Stimulated activated CD8-positive, alpha-beta memory T cell treated with anti-CD3 and anti-CD28 coated beads, Interleukin-15, amount 100 ng/mL, for 24 hours (primary cell): ENCODE measurements around the gene CD244.

ENCODE experiments used
- DNase-seq: peaks from one replicate; pipeline ENCODE4 v3.0.0-alpha.2; 2020; ENCODE audit warnings: low read depth

The CD244 gene

GRCh38 chr1:160844447-160845232 is 18.0 kb downstream of the CD244 start:
- no peak for DNase-seq

GRCh38 chr1:160841079-160841478 is 21.6 kb downstream of the CD244 start:
- no peak for DNase-seq

- DNase-seq: no peak
Measured at GRCh38 chr1:160839746-160840145, 22.9 kb downstream of the CD244 start.

GRCh38 chr1:160838888-160839287 is 23.8 kb downstream of the CD244 start:
- DNase-seq: no peak

- peak; percentile 44 for DNase-seq
Measured at GRCh38 chr1:160837558-160838205, 25.0 kb downstream of the CD244 start.

- DNase-seq: no peak
Measured at GRCh38 chr1:160836981-160837557, 25.6 kb downstream of the CD244 start.

- DNase-seq: no peak
Measured at GRCh38 chr1:160836561-160836960, 26.1 kb downstream of the CD244 start.

GRCh38 chr1:160835751-160836150 is 26.9 kb downstream of the CD244 start:
- no peak for DNase-seq

- no peak for DNase-seq
Measured at GRCh38 chr1:160834945-160835565, 27.6 kb downstream of the CD244 start.

GRCh38 chr1:160830321-160831153 is 32.1 kb downstream of the CD244 start:
- peak; percentile 45 for DNase-seq

GRCh38 chr1:160829766-160830165 is 32.9 kb downstream of the CD244 start:
- DNase-seq: no peak

GRCh38 chr1:160827418-160827817 is 35.3 kb downstream of the CD244 start:
- DNase-seq: no peak

- no peak for DNase-seq
Measured at GRCh38 chr1:160826546-160826945, 36.1 kb downstream of the CD244 start.

GRCh38 chr1:160823296-160823695 is 39.4 kb downstream of the CD244 start:
- no peak for DNase-seq

GRCh38 chr1:160821627-160822026 is 41.1 kb downstream of the CD244 start:
- no peak for DNase-seq

GRCh38 chr1:160819186-160819585 is 43.5 kb downstream of the CD244 start:
- DNase-seq: no peak

GRCh38 chr1:160818207-160818937 is 44.3 kb downstream of the CD244 start:
- DNase-seq: no peak

GRCh38 chr1:160814856-160815255 is 47.8 kb downstream of the CD244 start:
- DNase-seq: no peak

- no peak for DNase-seq
Measured at GRCh38 chr1:160814316-160814715, 48.4 kb downstream of the CD244 start.

- no peak for DNase-seq
Measured at GRCh38 chr1:160813215-160813614, 49.5 kb downstream of the CD244 start.

GRCh38 chr1:160811147-160811546 is 51.5 kb downstream of the CD244 start:
- no peak for DNase-seq
